Liver (tissue), 9 donors: ENCODE measurements around the gene SLC16A8. TPM values are rescaled to one million over a fixed set of nuclear protein-coding genes. Genes with fewer than 3 reads are reported as not detected.
"Not testable (repeated sequence)": the region's sequence is repeated elsewhere in the genome, so short reads cannot be mapped to it uniquely, and the experiment has no call there.

Experiments used
- DNase-seq: peaks from one replicate; pipeline ENCODE4 v3.0.0-alpha.2; 2017; ENCODE audit warnings: low spot score
- H3K27ac ChIP-seq, 2 donors: one replicate each; pipeline ENCODE4 v1.7.0; 2013; ENCODE audit warnings: inconsistent platforms in 2 of 2, low read length in 2 of 2, control low read depth in 1 of 2, low read depth in 1 of 2, mild to moderate bottlenecking in 1 of 2
- H3K27me3 ChIP-seq, 4 donors: one replicate each; pipeline versions ENCODE4 v1.6.1 to v1.7.0; 2013; ENCODE audit warnings: low read length in 3 of 4, inconsistent platforms in 1 of 4, mild to moderate bottlenecking in 1 of 4, moderate library complexity in 1 of 4; ENCODE audit not compliant: control insufficient read depth in 4 of 4, insufficient read depth in 4 of 4
- H3K36me3 ChIP-seq, 4 donors: one replicate each; pipeline versions ENCODE4 v1.6.1 to v1.7.0; 2013; ENCODE audit warnings: low read length in 3 of 4, mild to moderate bottlenecking in 3 of 4, low read depth in 1 of 4, moderate library complexity in 1 of 4; ENCODE audit not compliant: control insufficient read depth in 4 of 4, insufficient read depth in 3 of 4
- H3K4me1 ChIP-seq, 4 donors: one replicate each; pipeline versions ENCODE4 v1.6.1 to v1.7.0; 2013; ENCODE audit warnings: low read length in 3 of 4, mild to moderate bottlenecking in 3 of 4, moderate library complexity in 1 of 4; ENCODE audit not compliant: control insufficient read depth in 4 of 4, insufficient read depth in 4 of 4
- H3K4me3 ChIP-seq, 3 donors: one replicate each; pipeline versions ENCODE4 v1.6.1 to v1.7.0; 2013; ENCODE audit warnings: low read length in 3 of 3, control low read depth in 1 of 3, low read depth in 1 of 3, mild to moderate bottlenecking in 1 of 3
- H3K9ac ChIP-seq, 2 donors: one replicate each; pipeline ENCODE4 v1.7.0; 2013; ENCODE audit warnings: low read length in 2 of 2, mild to moderate bottlenecking in 2 of 2, moderate library complexity in 2 of 2, control low read depth in 1 of 2, low read depth in 1 of 2
- H3K9me3 ChIP-seq, 4 donors: one replicate each; pipeline versions ENCODE4 v1.6.1 to v1.7.0; 2013; ENCODE audit warnings: low read length in 3 of 4; ENCODE audit not compliant: control insufficient read depth in 4 of 4
- FOXA1 ChIP-seq: IDR thresholded peaks from 2 replicates; pipeline ENCODE4 v1.6.1; 2016; ENCODE audit warnings: antibody characterized with exemption
- FOXA2 ChIP-seq: IDR thresholded peaks from 2 replicates; pipeline ENCODE4 v1.6.1; 2016; ENCODE audit warnings: antibody characterized with exemption
- GABPA ChIP-seq, 2 donors: IDR thresholded peaks in 1 of 2; conservative IDR thresholded peaks in 1 of 2; 2 replicates each; pipeline ENCODE4 v1.6.1; 2016; ENCODE audit warnings: antibody characterized with exemption in 2 of 2, mild to moderate bottlenecking in 1 of 2, moderate library complexity in 1 of 2
- HNF4A ChIP-seq, 2 donors: conservative IDR thresholded peaks; 2 replicates each; pipeline ENCODE4 v1.6.1; 2016; ENCODE audit warnings: antibody characterized with exemption in 2 of 2, mild to moderate bottlenecking in 2 of 2
- HNF4G ChIP-seq: IDR thresholded peaks from 2 replicates; pipeline ENCODE4 v1.6.1; 2016; ENCODE audit warnings: antibody characterized with exemption
- JUND ChIP-seq, 2 donors: IDR thresholded peaks; 2 replicates each; pipeline ENCODE4 v1.6.1; 2016; ENCODE audit warnings: antibody characterized with exemption in 2 of 2
- RAD21 ChIP-seq, 2 donors: IDR thresholded peaks; 2 replicates each; pipeline ENCODE4 v1.6.1; 2016; ENCODE audit warnings: antibody characterized with exemption in 2 of 2, mild to moderate bottlenecking in 2 of 2
- RXRA ChIP-seq, 2 donors: IDR thresholded peaks; 2 replicates each; pipeline ENCODE4 v1.6.1; 2017 to 2018; ENCODE audit warnings: antibody characterized with exemption in 2 of 2, mild to moderate bottlenecking in 1 of 2
- YY1 ChIP-seq: IDR thresholded peaks from 2 replicates; pipeline ENCODE4 v1.6.1; 2016; ENCODE audit warnings: antibody characterized with exemption, mild to moderate bottlenecking
- WGBS: extraction: QIAGEN DNeasy Blood & Tissue Kit; methylation state at CpG from one replicate; pipeline ENCODE4 v1.1.7; 2013; 5-methylcytosine and 5-hydroxymethylcytosine counted together
- polyA plus RNA-seq, 2 donors: library from polyadenylated mRNA; stranded (reverse) in 1 of 2; unstranded in 1 of 2; fragments of 200-250 nt in 1 of 2; fragments of >200 nt in 1 of 2; fragmentation: Nextera tagmentation in 1 of 2; extraction: Ambion mirVana in 1 of 2; gene quantifications; one replicate each; pipeline versions ENCODE4 v1.2.1 to v1.2.3, GENCODE V29; 2013 to 2015
- total RNA-seq, 2 donors: library from RNA; depleted of rRNA; stranded (reverse); fragments of >200 nt; gene quantifications; one replicate each; pipeline ENCODE4 v1.2.3, GENCODE V29; 2014
- TF ChIP-seq, protein P1 (sequence below): fragments of 150-350 bp; IDR thresholded peaks from 2 replicates; pipeline ENCODE4 v1.5.1; 2017; ENCODE audit warnings: improper control_type of control experiment, low read depth, low read length; ENCODE audit not compliant: missing input control
- TF ChIP-seq, protein P2 (sequence below): IDR thresholded peaks from 2 replicates; pipeline ENCODE4 v1.6.1; 2016; ENCODE audit warnings: antibody characterized with exemption
- TF ChIP-seq, protein P3 (sequence below): IDR thresholded peaks from 2 replicates; pipeline ENCODE4 v1.6.1; 2016; ENCODE audit warnings: antibody characterized with exemption
- TF ChIP-seq, protein P4 (sequence below): IDR thresholded peaks from 2 replicates; pipeline ENCODE4 v1.6.1; 2016; ENCODE audit warnings: antibody characterized with exemption
- donor health status: healthy.
- donor health status: healthy.
- donor health status: healthy.
- donor health status: healthy.
- donor health status: healthy.

Gene SLC16A8
- total and polyA plus RNA-seq, 4 donors: 0.10 TPM; not detected in 3

DNA sequence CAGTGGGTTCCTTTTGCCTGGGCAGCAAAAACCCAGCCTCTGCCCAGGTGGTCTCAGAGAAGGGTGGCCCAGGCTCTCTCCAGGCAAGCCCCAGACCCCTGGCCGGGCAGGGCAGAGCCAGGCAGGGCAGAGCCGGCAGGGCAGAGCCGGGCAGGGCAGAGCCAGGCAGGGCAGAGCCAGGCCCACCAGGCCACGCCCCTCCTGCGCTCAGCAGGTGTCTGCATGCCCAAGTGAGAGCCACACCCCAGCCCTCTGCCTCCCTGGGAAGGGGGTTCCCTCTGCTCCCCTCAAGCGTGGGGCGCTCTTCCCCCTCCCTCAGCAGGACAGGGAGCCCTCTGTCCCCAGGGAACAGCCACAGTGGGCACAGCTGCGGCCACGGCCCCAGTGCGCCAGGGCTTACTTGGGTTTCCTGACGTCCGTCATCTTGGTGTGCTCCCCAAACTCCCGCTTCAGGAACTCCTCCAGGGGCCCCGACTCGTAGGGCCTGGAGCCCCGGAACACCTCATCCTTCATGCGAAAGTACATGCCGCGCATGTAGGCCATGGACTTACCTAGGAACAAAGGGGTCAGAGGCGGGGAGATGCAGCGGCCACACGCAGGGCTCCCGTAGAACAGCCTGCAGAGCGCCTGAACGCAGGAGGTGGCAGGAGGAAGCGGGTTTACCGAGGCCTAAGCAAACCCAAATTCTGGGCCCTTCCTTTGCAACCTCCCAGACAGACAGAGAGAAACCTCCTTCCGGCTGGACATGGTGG, 36.6 kb upstream of the SLC16A8 start:
- 92% methylated on average over 28 of the region's 28 CpGs for WGBS
- Histone ChIP-seq H3K27ac (no peak overlapping the region), H3K9me3 (no peaks in the 10 kb centered on the region), H3K4me3 (no peak overlapping the region), H3K9ac (no peak overlapping the region), H3K27me3 (no peaks in the 10 kb centered on the region), H3K4me1 (no peaks in the 10 kb centered on the region), H3K36me3 (peaks cover 0 to 2% (median 0%) of the 10 kb centered on the region in 4 donors)
- DNase-seq: no peak
- TF ChIP-seq RXRA (IDR thresholded peaks at IDR 0.05) (no peak), JUND (IDR thresholded peaks at IDR 0.05) (no peak), GABPA (IDR thresholded peaks at IDR 0.05 in 1 of 2, conservative IDR thresholded peaks at IDR 0.05 in 1 of 2) (no peak), FOXA1 (no peak), HNF4G (no peak), RAD21 (IDR thresholded peaks at IDR 0.05) (no peak)
- TF ChIP-seq, protein P1, sequence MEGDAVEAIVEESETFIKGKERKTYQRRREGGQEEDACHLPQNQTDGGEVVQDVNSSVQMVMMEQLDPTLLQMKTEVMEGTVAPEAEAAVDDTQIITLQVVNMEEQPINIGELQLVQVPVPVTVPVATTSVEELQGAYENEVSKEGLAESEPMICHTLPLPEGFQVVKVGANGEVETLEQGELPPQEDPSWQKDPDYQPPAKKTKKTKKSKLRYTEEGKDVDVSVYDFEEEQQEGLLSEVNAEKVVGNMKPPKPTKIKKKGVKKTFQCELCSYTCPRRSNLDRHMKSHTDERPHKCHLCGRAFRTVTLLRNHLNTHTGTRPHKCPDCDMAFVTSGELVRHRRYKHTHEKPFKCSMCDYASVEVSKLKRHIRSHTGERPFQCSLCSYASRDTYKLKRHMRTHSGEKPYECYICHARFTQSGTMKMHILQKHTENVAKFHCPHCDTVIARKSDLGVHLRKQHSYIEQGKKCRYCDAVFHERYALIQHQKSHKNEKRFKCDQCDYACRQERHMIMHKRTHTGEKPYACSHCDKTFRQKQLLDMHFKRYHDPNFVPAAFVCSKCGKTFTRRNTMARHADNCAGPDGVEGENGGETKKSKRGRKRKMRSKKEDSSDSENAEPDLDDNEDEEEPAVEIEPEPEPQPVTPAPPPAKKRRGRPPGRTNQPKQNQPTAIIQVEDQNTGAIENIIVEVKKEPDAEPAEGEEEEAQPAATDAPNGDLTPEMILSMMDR: no peak
- TF ChIP-seq, protein P2, sequence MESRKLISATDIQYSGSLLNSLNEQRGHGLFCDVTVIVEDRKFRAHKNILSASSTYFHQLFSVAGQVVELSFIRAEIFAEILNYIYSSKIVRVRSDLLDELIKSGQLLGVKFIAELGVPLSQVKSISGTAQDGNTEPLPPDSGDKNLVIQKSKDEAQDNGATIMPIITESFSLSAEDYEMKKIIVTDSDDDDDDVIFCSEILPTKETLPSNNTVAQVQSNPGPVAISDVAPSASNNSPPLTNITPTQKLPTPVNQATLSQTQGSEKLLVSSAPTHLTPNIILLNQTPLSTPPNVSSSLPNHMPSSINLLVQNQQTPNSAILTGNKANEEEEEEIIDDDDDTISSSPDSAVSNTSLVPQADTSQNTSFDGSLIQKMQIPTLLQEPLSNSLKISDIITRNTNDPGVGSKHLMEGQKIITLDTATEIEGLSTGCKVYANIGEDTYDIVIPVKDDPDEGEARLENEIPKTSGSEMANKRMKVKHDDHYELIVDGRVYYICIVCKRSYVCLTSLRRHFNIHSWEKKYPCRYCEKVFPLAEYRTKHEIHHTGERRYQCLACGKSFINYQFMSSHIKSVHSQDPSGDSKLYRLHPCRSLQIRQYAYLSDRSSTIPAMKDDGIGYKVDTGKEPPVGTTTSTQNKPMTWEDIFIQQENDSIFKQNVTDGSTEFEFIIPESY: no peak
- TF ChIP-seq, protein P3, sequence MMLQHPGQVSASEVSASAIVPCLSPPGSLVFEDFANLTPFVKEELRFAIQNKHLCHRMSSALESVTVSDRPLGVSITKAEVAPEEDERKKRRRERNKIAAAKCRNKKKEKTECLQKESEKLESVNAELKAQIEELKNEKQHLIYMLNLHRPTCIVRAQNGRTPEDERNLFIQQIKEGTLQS: no peak
- TF ChIP-seq, protein P4, sequence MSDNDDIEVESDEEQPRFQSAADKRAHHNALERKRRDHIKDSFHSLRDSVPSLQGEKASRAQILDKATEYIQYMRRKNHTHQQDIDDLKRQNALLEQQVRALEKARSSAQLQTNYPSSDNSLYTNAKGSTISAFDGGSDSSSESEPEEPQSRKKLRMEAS: no peak

DNA sequence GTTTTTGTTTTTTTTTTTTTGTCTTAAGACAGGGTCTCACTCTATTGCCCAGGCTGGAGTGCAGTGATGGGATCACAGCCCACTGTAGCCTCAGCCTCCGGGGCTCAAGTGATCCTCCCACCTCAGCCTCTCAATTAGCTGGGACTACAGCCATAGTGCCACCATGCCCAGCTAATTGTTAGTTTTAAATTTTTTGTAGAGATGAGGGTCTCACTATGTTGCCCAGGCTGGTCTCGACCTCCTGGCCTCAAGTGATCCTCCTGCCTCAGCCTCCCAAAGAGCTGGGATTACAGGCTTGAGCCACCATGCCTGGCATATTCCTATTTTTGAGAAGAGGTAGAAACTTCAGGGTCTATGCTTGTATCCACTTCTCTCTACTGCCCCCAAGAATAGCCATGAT, 34.8 kb upstream of the SLC16A8 start:
- DNase-seq, H3K27ac ChIP-seq: not testable (repeated sequence)

DNA sequence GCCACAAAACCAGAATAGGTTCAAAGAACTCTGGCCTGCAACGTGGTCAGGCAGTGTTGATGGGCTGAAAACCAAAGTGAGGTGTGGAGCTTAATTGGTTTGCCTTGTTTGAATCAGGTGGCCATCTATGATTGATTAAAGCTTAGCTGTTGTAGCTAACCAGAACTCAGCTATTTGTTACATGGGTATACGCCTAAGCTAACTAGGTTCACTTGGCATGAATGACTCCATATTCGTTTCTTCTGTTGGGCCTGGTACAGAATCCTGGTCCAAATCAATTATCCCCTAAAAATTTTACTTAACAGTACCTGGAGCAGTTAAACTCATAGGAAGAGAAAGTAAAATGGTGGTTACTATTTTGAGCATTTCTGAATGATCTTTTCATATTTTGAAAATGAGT, 34.2 kb upstream of the SLC16A8 start:
- no peaks in the 10 kb centered on the region for H3K27me3 ChIP-seq
- 93% methylated on average over 3 of the region's 3 CpGs for WGBS
- H3K9ac ChIP-seq: no peak overlapping the region
- no peak overlapping the region for H3K4me3 ChIP-seq
- peaks cover 0 to 5% (median 0%) of the 10 kb centered on the region in 4 donors for H3K4me1 ChIP-seq
- peaks cover 0 to 2% (median 0%) of the 10 kb centered on the region in 4 donors for H3K36me3 ChIP-seq
- no peak for DNase-seq
- no peak overlapping the region for H3K27ac ChIP-seq
- TF ChIP-seq RAD21 (IDR thresholded peaks at IDR 0.05) (no peak), HNF4A (conservative IDR thresholded peaks at IDR 0.05) (no peak), RXRA (IDR thresholded peaks at IDR 0.05) (no peak), YY1 (no peak), FOXA2 (no peak), HNF4G (no peak), FOXA1 (no peak)
- no peaks in the 10 kb centered on the region for H3K9me3 ChIP-seq

More for the DNA sequence above, 34.8 kb upstream of the SLC16A8 start:
- not testable (repeated sequence) for H3K9ac ChIP-seq, H3K36me3 ChIP-seq, H3K27me3 ChIP-seq, H3K9me3 ChIP-seq, H3K4me1 ChIP-seq, H3K4me3 ChIP-seq
- 96% methylated on average over 2 of the region's 2 CpGs for WGBS

DNA sequence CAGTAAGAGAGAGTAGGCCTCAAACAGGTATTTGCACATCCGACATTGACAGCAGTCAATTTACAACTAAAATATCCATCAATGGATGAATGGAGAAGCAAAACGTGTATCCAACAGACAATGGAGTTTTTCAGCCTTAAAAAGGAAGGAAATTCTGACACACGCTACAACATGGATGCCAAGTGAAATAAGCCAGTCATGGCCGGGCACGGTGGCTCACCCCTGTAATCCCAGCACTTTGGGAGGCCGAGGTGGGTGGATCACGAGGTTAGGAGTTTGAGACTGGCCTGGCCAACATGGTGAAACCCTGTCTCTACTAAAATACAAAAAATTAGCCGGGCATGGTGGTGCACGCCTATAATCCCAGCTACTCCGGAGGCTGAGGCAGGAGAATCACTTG, 33.6 kb upstream of the SLC16A8 start:
- not testable (repeated sequence) for H3K4me1 ChIP-seq, H3K27me3 ChIP-seq, H3K36me3 ChIP-seq, DNase-seq, H3K4me3 ChIP-seq, H3K27ac ChIP-seq, H3K9ac ChIP-seq, H3K9me3 ChIP-seq
- 96% methylated on average over 10 of the region's 10 CpGs for WGBS
